H54 (cell line): ENCODE measurements around the gene ALCAM.

Experiments
- DNase-seq: peaks from one replicate; pipeline ENCODE4 v3.0.0; 2011; ENCODE audit warnings: low spot score, mixed read lengths; ENCODE audit not compliant: insufficient read length
- FAIRE-seq: peaks from 3 replicates; lab custom pipeline; 2011; peaks lifted over from hg19 to GRCh38; lab: Jason Lieb, UNC
- POLR2A ChIP-seq: IDR thresholded peaks from 2 replicates; pipeline ENCODE4 v1.6.1; 2011; ENCODE audit warnings: low read depth, mild to moderate bottlenecking, low read length

The ALCAM gene

GRCh38 chr3:105518806-105519418 is 152.2 kb downstream of the ALCAM start:
- TF ChIP-seq POLR2A = no peak
- no peak for DNase-seq
- peak; percentile 88 for FAIRE-seq

- FAIRE-seq (no peak), DNase-seq (no peak)
- TF ChIP-seq POLR2A = no peak
These were observed 155.1 kb downstream of the ALCAM start for GRCh38 chr3:105521770-105522169.

- FAIRE-seq (no peak), DNase-seq (no peak)
- no peak for TF ChIP-seq POLR2A
These were observed 156.8 kb downstream of the ALCAM start for GRCh38 chr3:105523501-105523900.

GRCh38 chr3:105525531-105525930 is 158.8 kb downstream of the ALCAM start:
- TF ChIP-seq POLR2A = no peak
- DNase-seq (no peak), FAIRE-seq (peak; percentile 70)

- no peak for TF ChIP-seq POLR2A
- no peak for DNase-seq
- peak; percentile 83 for FAIRE-seq
These were observed 159.8 kb downstream of the ALCAM start for GRCh38 chr3:105526360-105527111.

- FAIRE-seq = peak; percentile 6
- no peak for DNase-seq
- no peak for TF ChIP-seq POLR2A
These were observed 160.8 kb downstream of the ALCAM start for GRCh38 chr3:105527535-105527934.

- FAIRE-seq = peak; percentile 80
- TF ChIP-seq POLR2A = no peak
- DNase-seq = no peak
These were observed 161.2 kb downstream of the ALCAM start for GRCh38 chr3:105527949-105528348.

- no peak for TF ChIP-seq POLR2A
- FAIRE-seq (no peak), DNase-seq (no peak)
These were observed 162.2 kb downstream of the ALCAM start for GRCh38 chr3:105528955-105529354.

GRCh38 chr3:105529456-105529855 is 162.7 kb downstream of the ALCAM start:
- FAIRE-seq (peak; percentile 90), DNase-seq (no peak)
- no peak for TF ChIP-seq POLR2A

GRCh38 chr3:105532251-105532650 is 165.5 kb downstream of the ALCAM start:
- DNase-seq = no peak
- no peak for FAIRE-seq
- no peak for TF ChIP-seq POLR2A

- DNase-seq (no peak), FAIRE-seq (no peak)
- TF ChIP-seq POLR2A = no peak
These were observed 167.3 kb downstream of the ALCAM start for GRCh38 chr3:105533960-105534359.

- DNase-seq = no peak
- peak; percentile 23 for FAIRE-seq
These were observed 167.8 kb downstream of the ALCAM start for GRCh38 chr3:105534491-105534890.

GRCh38 chr3:105537371-105538080 is 170.8 kb downstream of the ALCAM start:
- no peak for TF ChIP-seq POLR2A
- FAIRE-seq = peak; percentile 11
- DNase-seq = no peak

More at GRCh38 chr3:105534491-105534890, 167.8 kb downstream of the ALCAM start:
- TF ChIP-seq POLR2A = no peak

GRCh38 chr3:105538483-105538882 is 171.8 kb downstream of the ALCAM start:
- no peak for FAIRE-seq
- DNase-seq = no peak
- no peak for TF ChIP-seq POLR2A
